Esophagus squamous epithelium (tissue), 5 donors: ENCODE data around the gene LRRC49. TPM values are rescaled to one million over a fixed set of nuclear protein-coding genes. Genes with fewer than 3 reads are reported as not detected.
"Not testable (repeated sequence)": the region's sequence is repeated elsewhere in the genome, so short reads cannot be mapped to it uniquely, and the experiment has no call there.

Experiments used
- DNase-seq: peaks from one replicate; lab custom pipeline; 2025; lab: John Stamatoyannopoulos, UW
- H3K27ac ChIP-seq, 4 donors: fragments of 200-600 bp; sonication (generic); one replicate each; pipeline ENCODE4 v1.5.1; 2016 to 2019; ENCODE audit warnings: mild to moderate bottlenecking in 1 of 4
- H3K27me3 ChIP-seq, 4 donors: fragments of 200-600 bp; sonication (generic); 1 replicate in 3 of 4; 2 replicates in 1 of 4; pipeline versions ENCODE4 v1.5.1 to v1.6.0; 2017 to 2021; ENCODE audit warnings: antibody characterized with exemption in 1 of 4
- H3K36me3 ChIP-seq, 3 donors: fragments of 200-600 bp; sonication (generic); one replicate each; pipeline ENCODE4 v1.5.1; 2016 to 2019
- H3K4me1 ChIP-seq, 3 donors: fragments of 200-600 bp; sonication (generic); one replicate each; pipeline ENCODE4 v1.5.1; 2017 to 2019
- H3K4me3 ChIP-seq, 4 donors: fragments of 200-600 bp; sonication (generic); 1 replicate in 3 of 4; 2 replicates in 1 of 4; pipeline ENCODE4 v1.5.1; 2016 to 2019; ENCODE audit warnings: mild to moderate bottlenecking in 2 of 4, moderate library complexity in 1 of 4
- H3K9me3 ChIP-seq, 3 donors: fragments of 200-600 bp; sonication (generic); one replicate each; pipeline ENCODE4 v1.5.1; 2016 to 2019
- POLR2A ChIP-seq, 4 donors: fragments of 450-650 bp; IDR thresholded peaks; one replicate each; pipeline ENCODE4 v1.6.1; 2017; ENCODE audit warnings: antibody characterized with exemption in 4 of 4, mild to moderate bottlenecking in 4 of 4, moderate library complexity in 3 of 4
- WGBS, 2 donors: methylation state at CpG; one replicate each; pipeline ENCODE4 v1.1.5; 2018; 5-methylcytosine and 5-hydroxymethylcytosine counted together
- intact Hi-C: fragments of 100-400 bp; cut with DNase I; formaldehyde crosslinking; loops from one replicate; pipeline ENCODE4 v1.15.0; 2022
- total RNA-seq, 4 donors: library from RNA; depleted of rRNA; stranded (reverse); fragments of >200 nt; gene quantifications; one replicate each; pipeline ENCODE4 v1.1.0, GENCODE V29; 2016
- TF ChIP-seq, protein P1 (sequence below), 6 experiments: fragments of 450-650 bp in 4 of 6; fragments of 200-600 bp in 2 of 6; sonication (generic) in 2 of 6; IDR thresholded peaks; one replicate each; pipeline ENCODE4 v1.5.1; 2016 to 2019; ENCODE audit warnings: antibody characterized with exemption in 6 of 6, mild to moderate bottlenecking in 4 of 6, moderate library complexity in 4 of 6
- donor health status: DM: yes; HTN: yes; CAD: no.

The LRRC49 gene
- total RNA-seq, 4 donors from 2014 or later: 0.34 to 5.5 (median 4.8) TPM

DNA sequence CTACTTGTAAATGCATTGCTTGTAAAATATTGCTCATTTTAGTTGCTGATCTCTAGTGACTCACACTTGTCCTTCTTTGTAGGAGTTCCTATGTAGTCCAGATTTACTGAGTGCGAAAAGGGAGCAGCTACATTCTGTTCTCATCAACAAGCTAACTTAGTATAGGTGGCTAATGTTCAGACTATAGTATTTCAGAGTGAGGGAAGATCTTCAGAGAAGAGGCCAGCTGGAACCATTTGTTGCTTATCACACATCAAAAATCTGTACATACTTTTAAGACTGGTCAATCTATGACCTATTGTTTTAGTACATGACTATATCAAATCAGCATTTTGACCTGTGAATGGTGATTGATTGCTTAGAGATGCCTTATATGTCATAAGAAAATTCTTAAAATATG, 151.4 kb downstream of the LRRC49 start:
- TF ChIP-seq, protein P1, sequence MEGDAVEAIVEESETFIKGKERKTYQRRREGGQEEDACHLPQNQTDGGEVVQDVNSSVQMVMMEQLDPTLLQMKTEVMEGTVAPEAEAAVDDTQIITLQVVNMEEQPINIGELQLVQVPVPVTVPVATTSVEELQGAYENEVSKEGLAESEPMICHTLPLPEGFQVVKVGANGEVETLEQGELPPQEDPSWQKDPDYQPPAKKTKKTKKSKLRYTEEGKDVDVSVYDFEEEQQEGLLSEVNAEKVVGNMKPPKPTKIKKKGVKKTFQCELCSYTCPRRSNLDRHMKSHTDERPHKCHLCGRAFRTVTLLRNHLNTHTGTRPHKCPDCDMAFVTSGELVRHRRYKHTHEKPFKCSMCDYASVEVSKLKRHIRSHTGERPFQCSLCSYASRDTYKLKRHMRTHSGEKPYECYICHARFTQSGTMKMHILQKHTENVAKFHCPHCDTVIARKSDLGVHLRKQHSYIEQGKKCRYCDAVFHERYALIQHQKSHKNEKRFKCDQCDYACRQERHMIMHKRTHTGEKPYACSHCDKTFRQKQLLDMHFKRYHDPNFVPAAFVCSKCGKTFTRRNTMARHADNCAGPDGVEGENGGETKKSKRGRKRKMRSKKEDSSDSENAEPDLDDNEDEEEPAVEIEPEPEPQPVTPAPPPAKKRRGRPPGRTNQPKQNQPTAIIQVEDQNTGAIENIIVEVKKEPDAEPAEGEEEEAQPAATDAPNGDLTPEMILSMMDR (IDR thresholded peaks at IDR 0.05): no peak
- no peak for TF ChIP-seq POLR2A (IDR thresholded peaks at IDR 0.05)
- no peaks in the 10 kb centered on the region for H3K36me3 ChIP-seq
- no peak for DNase-seq
- H3K9me3 ChIP-seq: no peaks in the 10 kb centered on the region
- H3K27me3 ChIP-seq: no peaks in the 10 kb centered on the region
- no peak overlapping the region for H3K4me3 ChIP-seq
- H3K4me1 ChIP-seq: peaks cover 0 to 14% (median 0%) of the 10 kb centered on the region in 3 donors
- intact Hi-C loops: no loop called here
- WGBS, 2 donors: 33 to 53% methylated on average over 1 of the region's 1 CpG
- H3K27ac ChIP-seq: no peak overlapping the region

GRCh38 chr15:71046146-71046545, 153.5 kb downstream of the LRRC49 start:
- intact Hi-C loops, H3K4me3 ChIP-seq, H3K27ac ChIP-seq, H3K36me3 ChIP-seq, H3K27me3 ChIP-seq, DNase-seq, H3K9me3 ChIP-seq: not testable (repeated sequence)
- H3K4me1 ChIP-seq: peaks cover 0 to 14% (median 0%) of the 10 kb centered on the region in 3 donors
- 48 to 77% methylated on average over 2 of the region's 2 CpGs for WGBS, 2 donors

GRCh38 chr15:71048913-71049675, 156.5 kb downstream of the LRRC49 start:
- H3K9me3 ChIP-seq: no peaks in the 10 kb centered on the region
- no peak overlapping the region for H3K4me3 ChIP-seq
- no peak for DNase-seq
- no peak overlapping the region for H3K27ac ChIP-seq
- H3K36me3 ChIP-seq: peaks cover 0 to 10% (median 0%) of the 10 kb centered on the region in 3 donors
- peaks cover 0 to under 1% (median 0%) of the 10 kb centered on the region in 3 donors for H3K4me1 ChIP-seq
- 75 to 77% methylated on average over 2 of the region's 2 CpGs for whole genome bisulfite sequencing, 2 donors
- H3K27me3 ChIP-seq: no peaks in the 10 kb centered on the region
- intact Hi-C loops: no loop called here
- TF ChIP-seq POLR2A (IDR thresholded peaks at IDR 0.05): no peak
- TF ChIP-seq, protein P1 (IDR thresholded peaks at IDR 0.05): no peak

- no peak for TF ChIP-seq POLR2A (IDR thresholded peaks at IDR 0.05)
- TF ChIP-seq, protein P1 (IDR thresholded peaks at IDR 0.05): no peak
- intact Hi-C loops: no loop called here
- Histone ChIP-seq H3K9me3 (no peaks in the 10 kb centered on the region), H3K4me3 (no peak overlapping the region), H3K27ac (no peak overlapping the region), H3K36me3 (peaks cover 0 to 10% (median 0%) of the 10 kb centered on the region in 3 donors), H3K4me1 (no peaks in the 10 kb centered on the region), H3K27me3 (no peaks in the 10 kb centered on the region)
- DNase-seq: no peak
- 77 to 93% methylated on average over 3 of the region's 3 CpGs for WGBS, 2 donors
Measured at GRCh38 chr15:71049706-71050422, 157.2 kb downstream of the LRRC49 start.

GRCh38 chr15:71050461-71050860, 157.8 kb downstream of the LRRC49 start:
- no peak overlapping the region for H3K27ac ChIP-seq
- H3K4me3 ChIP-seq: no peak overlapping the region
- DNase-seq: no peak
- H3K36me3 ChIP-seq: peaks cover 0 to 10% (median 0%) of the 10 kb centered on the region in 3 donors
- no peaks in the 10 kb centered on the region for H3K27me3 ChIP-seq
- H3K9me3 ChIP-seq: no peaks in the 10 kb centered on the region
- H3K4me1 ChIP-seq: peaks cover 0 to 5% (median 0%) of the 10 kb centered on the region in 3 donors
- intact Hi-C loops: no loop called here
- no peak for TF ChIP-seq POLR2A (IDR thresholded peaks at IDR 0.05)
- TF ChIP-seq, protein P1 (IDR thresholded peaks at IDR 0.05): no peak
- WGBS, 2 donors: 63 to 66% methylated on average over 4 of the region's 4 CpGs
